ENCODE data around the gene SMIM44.

SMIM44 gene

GRCh38 chr19:3468211-3468610 lies 15.0 kb downstream of the SMIM44 start:
- H3K9me3 ChIP-seq, result no peaks in the 10 kb centered on the region
- H3K27ac ChIP-seq, result no peak overlapping the region
- H3K4me3 ChIP-seq (ENCODE audit: low read depth in 1 of 2, low read length in 1 of 2), result no peak overlapping the region
- H3K4me1 ChIP-seq (ENCODE audit: control insufficient read depth in 1 of 2, insufficient read depth in 1 of 2, low read depth in 1 of 2, low read length in 1 of 2), result no peaks in the 10 kb centered on the region
- no peaks in the 10 kb centered on the region for H3K27me3 ChIP-seq
- no peak for TF ChIP-seq CTCF (IDR thresholded peaks at IDR 0.05)
- peaks cover 22% of the 10 kb centered on the region for H3K36me3 ChIP-seq

GRCh38 chr19:3467437-3468198 lies 15.6 kb downstream of the SMIM44 start:
- Histone ChIP-seq H3K4me3 (ENCODE audit: low read depth in 1 of 2, low read length in 1 of 2) (no peak overlapping the region), H3K36me3 (peaks cover 28% of the 10 kb centered on the region), H3K4me1 (ENCODE audit: control insufficient read depth in 1 of 2, insufficient read depth in 1 of 2, low read depth in 1 of 2, low read length in 1 of 2) (no peaks in the 10 kb centered on the region), H3K27me3 (no peaks in the 10 kb centered on the region), H3K27ac (no peak overlapping the region), H3K9me3 (no peaks in the 10 kb centered on the region)
- TF ChIP-seq CTCF (IDR thresholded peaks at IDR 0.05), result no peak

GRCh38 chr19:3466635-3467034 lies 16.6 kb downstream of the SMIM44 start:
- no peaks in the 10 kb centered on the region for H3K27me3 ChIP-seq
- no peak for TF ChIP-seq CTCF (IDR thresholded peaks at IDR 0.05)
- no peaks in the 10 kb centered on the region for H3K9me3 ChIP-seq
- H3K36me3 ChIP-seq, result peaks cover 31% of the 10 kb centered on the region
- H3K4me1 ChIP-seq (ENCODE audit: control insufficient read depth in 1 of 2, insufficient read depth in 1 of 2, low read depth in 1 of 2, low read length in 1 of 2), result no peaks in the 10 kb centered on the region
- no peak overlapping the region for H3K27ac ChIP-seq
- no peak overlapping the region for H3K4me3 ChIP-seq (ENCODE audit: low read depth in 1 of 2, low read length in 1 of 2)

GRCh38 chr19:3465552-3465951 lies 17.7 kb downstream of the SMIM44 start:
- Histone ChIP-seq H3K9me3 (no peaks in the 10 kb centered on the region), H3K27me3 (no peaks in the 10 kb centered on the region), H3K27ac (no peak overlapping the region), H3K4me1 (ENCODE audit: control insufficient read depth in 1 of 2, insufficient read depth in 1 of 2, low read depth in 1 of 2, low read length in 1 of 2) (no peaks in the 10 kb centered on the region), H3K4me3 (ENCODE audit: low read depth in 1 of 2, low read length in 1 of 2) (no peak overlapping the region), H3K36me3 (peaks cover 36% of the 10 kb centered on the region)
- TF ChIP-seq CTCF (IDR thresholded peaks at IDR 0.05), result no peak

GRCh38 chr19:3464587-3465235 lies 18.5 kb downstream of the SMIM44 start:
- Histone ChIP-seq H3K27me3 (no peaks in the 10 kb centered on the region), H3K9me3 (no peaks in the 10 kb centered on the region), H3K4me3 (ENCODE audit: low read depth in 1 of 2, low read length in 1 of 2) (no peak overlapping the region), H3K27ac (no peak overlapping the region), H3K36me3 (peaks cover 44% of the 10 kb centered on the region), H3K4me1 (ENCODE audit: control insufficient read depth in 1 of 2, insufficient read depth in 1 of 2, low read depth in 1 of 2, low read length in 1 of 2) (no peaks in the 10 kb centered on the region)
- no peak for TF ChIP-seq CTCF (IDR thresholded peaks at IDR 0.05)
